HG02885 (cell line): ENCODE data around the gene ANKIB1.
"Not testable (repeated sequence)": the region's sequence is repeated elsewhere in the genome, so short reads cannot be mapped to it uniquely, and the experiment has no call there.

Source experiments
- ATAC-seq: cut with Tn5 transposase; IDR thresholded peaks from one replicate; pipeline ENCODE4 v1.9.1; 2021; ENCODE audit warnings: mild to moderate bottlenecking; ENCODE audit not compliant: unreplicated experiment, poor library complexity

ANKIB1 gene

GRCh38 chr7:92400013-92400412 lies 154.2 kb downstream of the ANKIB1 start:
- ATAC-seq = no peak

DNA sequence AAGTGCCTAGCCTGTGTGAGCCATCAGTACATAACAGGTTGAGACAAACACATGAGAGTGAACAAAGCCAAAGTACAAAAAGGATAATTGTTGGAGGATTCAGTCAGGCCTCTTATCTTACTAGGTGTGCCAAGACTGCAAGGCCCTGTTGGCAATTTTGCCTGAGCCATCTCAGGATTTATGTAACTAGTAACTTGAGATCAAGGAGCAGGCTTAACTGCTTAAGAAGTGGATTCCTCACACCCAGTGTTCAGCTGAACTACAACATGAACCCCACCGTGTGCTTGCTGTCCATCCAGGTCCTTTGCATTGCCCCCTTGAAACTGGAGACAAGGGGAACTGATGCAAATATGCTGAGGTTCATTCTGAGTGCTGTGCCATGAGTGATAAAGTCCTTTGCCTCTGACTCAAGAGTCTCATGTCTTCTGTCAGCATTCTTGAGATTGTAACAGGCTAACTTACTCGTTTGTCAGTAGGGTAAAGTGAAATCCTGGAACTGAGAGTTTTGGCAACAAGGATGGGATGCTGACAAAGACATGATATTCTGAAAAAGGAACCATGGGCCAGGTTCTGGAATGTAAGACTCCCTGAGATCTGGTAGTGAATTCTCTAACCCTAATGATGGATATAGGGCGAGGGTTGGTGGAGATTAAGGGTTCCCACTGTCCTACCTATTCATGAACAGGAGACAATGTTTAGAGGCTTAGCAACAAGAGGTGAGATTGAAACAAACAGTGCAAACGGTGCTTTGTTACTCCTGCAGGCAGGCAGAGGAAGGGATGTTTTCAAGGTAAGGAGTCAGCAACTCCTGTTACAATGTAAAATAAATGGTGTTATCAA lies 157.4 kb downstream of the ANKIB1 start:
- no peak for ATAC-seq

DNA sequence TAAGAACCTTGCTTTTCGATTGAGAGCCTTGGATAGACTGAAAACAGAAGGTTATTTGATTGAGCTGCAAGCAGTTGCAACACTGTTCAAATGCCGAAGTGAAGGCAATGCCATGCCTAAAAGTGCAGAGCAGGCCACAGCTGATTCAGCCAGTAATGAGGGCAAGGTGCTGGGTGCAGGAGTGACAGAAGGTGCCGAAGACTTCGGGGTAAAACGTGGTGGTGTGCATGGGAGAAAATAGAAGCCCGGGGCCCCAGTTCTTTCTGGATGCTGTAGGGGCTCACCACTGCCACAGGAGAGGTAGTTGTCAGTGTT lies 157.9 kb downstream of the ANKIB1 start:
- ATAC-seq = no peak

GRCh38 chr7:92404170-92404614 lies 158.4 kb downstream of the ANKIB1 start:
- ATAC-seq = no peak

DNA sequence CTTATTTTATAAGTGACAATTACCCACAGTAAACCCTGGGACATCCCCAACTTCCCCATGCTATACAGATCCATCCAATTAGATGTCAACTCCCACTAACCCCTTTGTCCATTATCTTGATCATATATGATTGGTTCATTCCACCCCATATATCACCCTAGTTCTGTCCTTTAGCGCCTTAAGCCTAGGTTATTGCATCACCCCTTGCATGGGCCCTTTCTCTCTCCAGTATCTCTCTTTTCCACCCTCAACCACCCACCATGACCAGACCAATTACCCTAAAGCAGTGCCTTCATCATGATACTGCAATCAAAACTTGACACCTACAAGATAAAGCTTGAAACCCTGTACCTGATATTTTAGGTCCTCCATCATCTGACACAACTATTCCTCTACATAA lies 163.6 kb downstream of the ANKIB1 start:
- ATAC-seq = no peak

GRCh38 chr7:92410162-92410561 lies 164.4 kb downstream of the ANKIB1 start:
- ATAC-seq = not testable (repeated sequence)

DNA sequence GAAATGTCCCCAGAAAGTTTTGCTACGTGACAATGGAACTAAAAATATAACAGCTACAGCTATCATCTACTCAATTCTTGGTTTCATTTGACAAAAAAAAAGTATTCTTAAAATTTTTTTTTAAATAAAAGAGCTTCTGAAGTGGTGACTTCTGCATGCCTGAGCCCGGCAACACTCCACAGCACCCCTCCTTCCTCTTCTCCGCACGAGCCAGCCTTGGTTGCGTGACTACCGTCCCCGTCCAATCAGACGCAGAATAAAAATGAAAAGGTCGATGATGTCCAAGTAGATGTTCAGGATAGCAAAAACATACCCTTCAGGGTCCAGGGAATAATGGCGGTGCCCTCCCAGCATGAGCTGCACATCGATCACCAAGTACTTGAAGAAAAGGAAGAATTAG lies 167.0 kb downstream of the ANKIB1 start:
- ATAC-seq = no peak

- no peak for ATAC-seq
These were observed 167.8 kb downstream of the ANKIB1 start for GRCh38 chr7:92413550-92413949.

- no peak for ATAC-seq
These were observed 169.5 kb downstream of the ANKIB1 start for GRCh38 chr7:92415225-92415624.

- no peak for ATAC-seq
These were observed 172.1 kb downstream of the ANKIB1 start for GRCh38 chr7:92417913-92418312.

GRCh38 chr7:92421676-92422435 lies 176.1 kb downstream of the ANKIB1 start:
- ATAC-seq = no peak

DNA sequence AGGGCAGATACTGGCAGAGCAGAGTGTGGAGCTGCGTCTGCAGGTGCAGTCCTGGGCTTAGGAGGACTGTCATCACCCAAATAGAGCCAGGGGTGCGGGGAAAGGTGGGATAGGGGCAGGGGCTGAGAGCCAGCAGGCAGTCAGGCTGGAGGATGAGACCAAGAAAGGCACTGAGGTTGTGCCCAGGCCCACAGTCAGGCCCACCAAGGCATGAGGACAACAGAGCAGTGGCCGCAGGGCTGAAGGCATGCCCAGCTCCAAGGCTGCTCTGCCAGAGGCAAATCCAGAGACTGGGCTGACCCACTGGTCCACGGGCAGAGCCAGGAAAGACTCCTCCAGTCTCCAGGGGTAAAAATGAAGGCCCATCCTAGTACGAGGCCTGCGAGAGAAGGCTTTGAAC lies 177.2 kb downstream of the ANKIB1 start:
- no peak for ATAC-seq

GRCh38 chr7:92423710-92424131 lies 177.9 kb downstream of the ANKIB1 start:
- ATAC-seq = no peak

DNA sequence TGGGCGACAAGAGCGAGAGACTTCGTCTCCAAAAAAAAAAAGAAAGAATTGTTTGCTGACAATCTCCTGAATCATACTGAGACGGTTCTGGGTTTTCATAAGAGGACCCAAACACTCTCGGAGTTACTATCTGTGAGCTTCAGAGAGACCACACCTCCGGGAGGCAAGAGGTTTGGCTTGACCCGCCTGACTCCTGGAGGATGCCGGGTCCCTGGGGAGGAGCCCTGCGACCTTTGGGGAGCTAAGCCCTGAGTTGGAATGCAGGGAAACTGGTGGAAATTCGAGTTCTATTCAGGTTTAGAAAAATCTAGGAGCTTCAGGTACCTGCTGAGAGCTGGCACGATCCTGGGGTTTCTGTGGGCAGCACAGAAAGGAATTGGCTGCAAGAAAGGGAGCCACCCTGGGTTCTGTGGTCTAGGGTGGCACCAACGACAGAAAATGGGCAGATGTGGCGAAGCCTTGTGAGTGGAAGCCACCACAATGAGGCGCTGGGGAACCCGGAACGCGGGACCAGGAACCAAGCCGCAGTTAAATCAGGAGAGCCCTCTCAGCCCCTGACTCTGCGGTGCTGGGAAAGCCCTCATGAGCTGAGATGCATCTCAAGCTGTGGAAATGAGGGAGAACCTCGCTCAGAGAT lies 179.7 kb downstream of the ANKIB1 start:
- no peak for ATAC-seq

- ATAC-seq = no peak
These were observed 181.4 kb downstream of the ANKIB1 start for GRCh38 chr7:92427193-92427592.

DNA sequence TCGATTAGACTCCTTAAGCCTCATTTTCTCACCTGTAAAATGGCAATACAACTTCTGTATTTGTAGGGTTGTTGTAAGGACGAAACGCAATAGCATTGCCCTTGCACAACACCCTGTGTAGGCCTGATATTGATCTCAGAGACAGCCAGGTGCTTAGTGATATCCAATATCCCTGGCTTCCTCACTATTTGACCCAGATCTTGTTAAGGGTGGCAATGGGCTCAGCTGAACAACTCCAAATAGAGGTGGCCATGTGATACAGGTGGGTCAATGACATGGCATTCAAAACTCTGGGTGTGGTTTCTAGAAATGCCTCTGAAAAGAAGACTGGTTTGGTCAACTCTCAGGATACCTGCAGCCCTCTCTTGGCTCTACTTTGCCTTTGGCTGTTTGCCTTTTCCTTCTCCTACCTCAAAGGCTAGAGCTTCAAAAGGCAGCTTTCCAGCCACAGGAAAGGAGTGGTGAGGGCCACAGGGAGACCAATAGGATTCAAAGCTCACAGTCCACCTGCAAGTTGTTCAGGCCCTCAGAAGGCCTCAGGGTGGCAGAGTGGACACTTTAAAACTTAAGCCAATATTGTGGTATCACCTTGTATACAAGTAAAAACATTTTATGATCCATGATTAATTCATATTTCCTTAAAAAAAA lies 186.6 kb downstream of the ANKIB1 start:
- ATAC-seq = no peak

DNA sequence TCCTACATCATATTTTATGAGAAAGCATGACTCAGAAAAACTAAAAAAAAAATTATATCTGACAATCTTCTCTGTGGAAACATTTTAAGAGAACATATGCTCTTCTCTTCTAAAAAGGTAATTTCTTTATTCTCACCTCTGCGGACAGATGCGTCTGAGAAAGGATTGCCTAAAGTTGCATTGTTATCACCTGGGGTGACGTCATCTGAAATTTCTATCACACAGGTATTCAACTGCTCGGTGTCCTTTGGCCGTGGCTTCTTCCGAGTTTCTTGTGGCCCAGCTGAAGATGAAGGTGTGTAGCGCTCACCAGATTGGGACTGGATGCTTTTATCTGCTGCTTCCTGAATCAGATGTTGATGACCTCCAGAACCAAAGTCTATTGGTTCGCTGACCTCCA lies 187.2 kb downstream of the ANKIB1 start:
- ATAC-seq = no peak

- ATAC-seq = no peak
These were observed 189.8 kb downstream of the ANKIB1 start for GRCh38 chr7:92435542-92435941.

DNA sequence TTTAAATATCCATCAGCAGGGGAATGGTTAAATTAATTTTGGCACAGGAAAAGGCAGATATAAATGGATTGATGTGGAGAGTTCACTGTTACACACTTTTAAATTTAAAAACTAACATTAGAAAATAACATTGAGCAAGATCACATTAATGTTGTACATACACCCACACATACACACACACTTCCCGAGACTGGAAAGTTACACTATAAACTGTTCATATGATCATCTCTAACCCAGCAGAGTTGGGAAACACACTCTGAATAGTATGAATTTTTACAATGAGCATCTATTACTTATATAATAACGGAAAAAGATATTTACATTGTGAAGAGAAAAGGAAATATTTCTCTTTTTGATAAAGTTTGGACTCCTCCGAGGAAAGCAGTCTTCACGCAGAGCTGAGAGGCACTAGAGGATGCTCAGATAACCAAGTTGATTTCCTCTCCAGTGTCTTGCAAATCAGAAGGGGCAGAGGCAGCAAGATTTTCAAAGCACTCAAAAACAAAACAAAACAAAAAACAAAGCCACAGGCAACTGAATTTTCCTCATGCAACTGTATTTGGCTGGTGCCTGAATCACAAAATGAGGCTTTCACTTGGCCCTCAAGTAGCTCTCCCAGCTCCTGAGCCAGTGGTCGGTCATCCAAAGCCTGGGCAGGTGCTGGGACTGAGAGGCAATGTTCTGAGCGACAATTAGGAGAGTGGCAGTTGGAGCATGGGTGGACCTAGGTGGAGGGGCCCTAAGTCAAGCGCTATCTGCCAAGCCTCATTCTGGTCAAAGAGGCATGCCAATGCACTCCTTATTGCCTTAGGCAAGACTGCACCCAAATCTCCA lies 191.1 kb downstream of the ANKIB1 start:
- no peak for ATAC-seq

DNA sequence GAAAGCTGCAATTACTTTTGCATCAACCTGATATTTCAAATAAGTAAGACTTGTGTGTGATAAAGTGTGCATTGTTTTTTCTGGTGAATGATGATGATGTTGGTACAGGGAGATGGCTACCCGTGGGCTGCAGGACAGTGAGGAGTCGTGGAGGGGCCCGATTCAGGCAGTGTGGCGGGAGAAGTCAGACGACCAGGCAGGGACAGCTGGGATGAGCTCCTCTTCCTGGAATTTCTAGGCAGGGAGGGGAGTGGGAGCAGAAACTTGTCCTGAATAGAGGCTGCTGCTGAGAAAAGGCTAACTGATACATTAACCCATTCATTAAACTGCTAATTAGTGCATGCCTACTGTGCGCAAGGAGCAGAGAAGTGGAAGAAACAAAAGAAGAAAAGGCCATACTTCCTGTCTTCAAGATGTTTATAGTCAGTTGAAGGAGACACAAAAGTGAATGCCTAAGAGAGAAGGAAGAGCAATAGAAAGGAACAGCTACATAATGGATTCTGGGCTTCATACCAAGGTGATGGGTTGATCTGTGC lies 192.2 kb downstream of the ANKIB1 start:
- ATAC-seq = no peak
